GM18867 (cell line): ENCODE measurements around the gene MBD4.
A peak's percentile ranks its signal among the peaks of the same experiment; 100 is the strongest.

ENCODE experiments used
- ATAC-seq: cut with Tn5 transposase; IDR thresholded peaks from one replicate; pipeline ENCODE4 v1.9.1; 2021; ENCODE audit warnings: mild to moderate bottlenecking, moderate library complexity; ENCODE audit not compliant: unreplicated experiment

Gene MBD4

DNA sequence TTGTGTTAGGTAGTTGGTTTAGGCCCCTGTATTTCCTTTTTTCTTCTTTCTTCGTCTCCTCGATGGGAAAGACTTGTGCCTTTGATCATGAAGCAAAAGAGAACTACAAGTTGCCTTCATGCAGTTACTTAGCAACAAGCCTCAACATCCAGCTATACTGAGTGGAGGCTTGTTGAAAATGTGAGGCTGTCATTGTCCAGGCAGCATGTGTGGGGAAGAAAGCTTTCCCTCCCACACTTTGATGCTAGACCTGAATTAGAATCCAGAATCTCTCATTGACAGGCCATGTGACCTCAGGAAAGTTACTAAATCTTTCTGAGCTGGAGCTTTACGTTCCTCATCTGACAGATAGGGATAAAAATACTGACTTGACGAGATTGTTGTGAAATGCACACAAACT, 24.0 kb upstream of the MBD4 start:
- no peak for ATAC-seq

DNA sequence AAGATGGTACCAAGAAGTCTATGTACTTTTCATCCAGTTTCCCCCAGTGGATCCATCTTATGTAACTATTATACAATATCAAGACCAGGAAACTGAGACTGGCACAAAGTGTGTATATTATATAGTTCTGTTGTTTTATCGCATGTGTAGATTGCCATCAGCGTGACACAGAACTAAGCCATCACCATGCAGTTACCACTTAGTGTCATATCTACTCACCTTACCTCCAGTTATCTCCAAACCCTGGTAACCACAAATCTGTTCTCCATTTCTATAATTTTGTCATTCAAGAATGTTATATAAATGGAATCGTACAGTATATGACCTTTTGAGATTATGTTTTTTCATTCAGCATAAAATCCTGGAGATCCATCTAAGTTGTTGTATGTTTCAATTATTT, 23.3 kb upstream of the MBD4 start:
- ATAC-seq, result no peak

DNA sequence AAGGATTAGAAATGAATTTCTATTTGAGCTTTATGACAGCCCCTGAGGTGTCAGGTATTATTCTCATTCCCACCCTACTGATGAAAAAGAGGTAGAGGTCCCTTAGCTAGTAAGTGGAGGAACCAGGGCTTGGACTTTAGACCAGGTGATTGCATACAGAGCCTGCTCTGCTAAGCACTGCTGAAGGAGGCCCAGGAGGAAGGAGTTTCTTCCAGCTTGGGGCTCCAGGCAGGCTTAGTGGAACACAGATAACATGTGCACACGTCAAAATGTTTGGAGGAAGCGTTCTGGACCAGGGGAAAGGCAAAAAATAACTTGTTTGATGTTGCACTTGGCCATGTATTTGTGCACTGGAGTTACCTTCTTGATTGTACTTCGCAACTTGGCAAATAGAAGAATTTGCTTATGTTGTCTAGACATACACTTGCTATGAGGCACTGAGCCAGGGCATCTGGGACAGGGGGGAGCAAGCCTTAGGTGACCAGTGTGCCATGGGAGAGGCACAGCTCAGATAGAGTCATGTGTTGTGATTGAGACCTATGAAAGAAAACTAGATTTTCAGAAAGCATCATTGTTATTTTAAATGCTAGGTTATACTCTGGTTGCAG, 22.7 kb upstream of the MBD4 start:
- ATAC-seq, result no peak

DNA sequence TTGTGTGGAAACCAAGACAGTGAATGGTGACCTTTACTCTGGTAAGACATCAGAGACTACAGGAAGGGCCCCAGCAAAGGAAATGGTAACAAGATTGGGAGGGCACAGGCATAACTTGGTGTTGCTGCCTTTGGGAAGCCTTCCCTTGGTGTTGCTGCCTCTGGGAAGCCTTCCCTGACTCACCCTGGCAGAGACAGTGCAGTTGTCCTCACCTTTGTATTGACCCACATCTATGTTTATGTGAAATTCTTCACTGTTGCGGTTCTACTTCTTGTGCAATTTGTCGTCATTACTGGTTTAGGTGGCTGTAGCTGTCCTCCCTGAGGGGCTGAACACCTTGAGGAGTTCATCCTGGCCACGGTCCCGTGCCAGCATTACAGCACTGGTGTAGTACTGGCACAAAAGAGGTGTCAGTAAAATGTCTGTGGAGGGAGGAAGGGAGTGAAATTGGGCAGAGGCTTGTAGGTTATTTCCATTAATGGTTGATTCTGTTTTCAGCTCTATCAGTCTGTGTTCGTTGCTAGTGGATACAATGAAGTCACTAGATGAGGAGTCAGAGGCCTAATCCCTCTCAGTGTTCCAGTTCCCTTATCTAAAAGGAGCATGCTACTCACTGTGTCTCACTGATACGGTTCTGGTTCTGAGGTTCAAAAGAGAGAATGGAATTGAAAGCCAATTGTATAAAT, 21.9 kb upstream of the MBD4 start:
- ATAC-seq, result no peak

DNA sequence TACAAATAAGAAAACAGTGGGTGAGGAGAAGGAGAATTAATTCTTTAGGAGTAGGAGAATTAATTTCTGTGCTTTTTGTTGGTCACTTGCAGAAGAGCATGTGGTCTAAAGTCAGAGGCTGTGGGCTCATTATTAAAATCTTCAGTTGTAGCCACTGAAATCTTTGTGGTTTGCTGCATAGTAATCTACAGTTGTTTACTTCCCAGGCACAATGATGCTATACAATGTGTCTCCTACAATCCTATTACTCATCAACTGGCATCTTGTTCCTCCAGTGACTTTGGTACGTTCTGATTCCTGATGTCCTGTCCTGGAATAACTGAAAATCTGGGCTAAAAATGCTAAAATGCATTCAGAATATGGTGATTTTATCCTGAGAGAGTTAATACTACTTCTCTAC, 21.3 kb upstream of the MBD4 start:
- ATAC-seq, result peak; percentile 60

DNA sequence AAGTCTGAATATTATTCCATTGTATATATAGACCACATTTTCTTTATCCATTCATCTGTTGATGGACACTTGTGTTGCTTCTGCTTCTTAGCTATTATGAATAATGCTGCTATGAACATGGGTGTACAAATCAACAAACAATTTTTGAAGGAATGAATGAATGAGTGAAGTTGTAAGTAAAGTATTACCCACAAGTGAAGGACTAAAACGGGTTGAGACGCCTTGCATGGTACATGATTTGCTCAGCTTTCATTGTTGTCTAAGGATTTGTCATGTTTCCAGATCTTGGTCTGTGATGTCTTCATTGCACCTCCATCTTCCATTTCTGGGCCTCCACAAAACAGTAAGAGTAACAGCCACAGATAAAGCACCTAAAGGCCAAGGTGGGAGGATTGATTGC, 20.8 kb upstream of the MBD4 start:
- ATAC-seq, result peak; percentile 10

DNA sequence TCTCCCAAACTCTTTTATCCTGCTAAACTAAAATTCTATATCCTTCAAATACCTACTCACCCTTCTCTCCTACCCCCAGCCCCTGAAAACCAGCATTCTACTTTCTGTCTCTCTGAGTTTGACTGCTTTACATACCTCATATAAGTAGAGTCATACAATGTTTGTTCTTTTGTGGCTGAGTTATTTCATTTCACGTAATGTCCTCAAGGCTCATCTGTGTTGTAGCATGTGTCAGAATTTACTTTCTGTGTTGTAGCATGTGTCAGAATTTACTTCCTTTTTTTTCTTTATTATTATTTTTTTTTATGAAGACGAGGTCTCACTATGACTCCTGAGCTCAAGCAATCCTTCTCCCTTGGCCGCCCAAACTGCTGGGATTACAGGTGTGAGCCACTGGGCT, 20.4 kb upstream of the MBD4 start:
- ATAC-seq, result no peak

DNA sequence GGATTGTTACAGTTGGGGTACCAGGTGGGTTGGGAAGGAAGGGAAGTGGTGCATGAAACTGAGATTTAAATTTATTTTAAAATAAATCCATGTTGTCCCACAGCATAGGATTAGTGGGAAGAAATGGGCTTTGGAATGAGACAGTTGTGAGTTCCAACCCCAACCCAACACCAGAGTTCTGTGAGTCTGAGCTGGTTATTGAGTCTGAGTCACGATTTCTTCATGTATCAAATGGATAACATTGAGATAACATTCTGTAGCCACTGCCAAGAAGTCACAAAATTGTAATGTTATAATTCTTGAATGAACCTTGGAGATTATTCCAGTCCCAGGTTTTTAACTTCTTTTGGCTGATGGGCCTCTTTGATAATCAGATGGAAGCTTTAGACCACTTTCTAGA, 14.0 kb upstream of the MBD4 start:
- ATAC-seq, result no peak

DNA sequence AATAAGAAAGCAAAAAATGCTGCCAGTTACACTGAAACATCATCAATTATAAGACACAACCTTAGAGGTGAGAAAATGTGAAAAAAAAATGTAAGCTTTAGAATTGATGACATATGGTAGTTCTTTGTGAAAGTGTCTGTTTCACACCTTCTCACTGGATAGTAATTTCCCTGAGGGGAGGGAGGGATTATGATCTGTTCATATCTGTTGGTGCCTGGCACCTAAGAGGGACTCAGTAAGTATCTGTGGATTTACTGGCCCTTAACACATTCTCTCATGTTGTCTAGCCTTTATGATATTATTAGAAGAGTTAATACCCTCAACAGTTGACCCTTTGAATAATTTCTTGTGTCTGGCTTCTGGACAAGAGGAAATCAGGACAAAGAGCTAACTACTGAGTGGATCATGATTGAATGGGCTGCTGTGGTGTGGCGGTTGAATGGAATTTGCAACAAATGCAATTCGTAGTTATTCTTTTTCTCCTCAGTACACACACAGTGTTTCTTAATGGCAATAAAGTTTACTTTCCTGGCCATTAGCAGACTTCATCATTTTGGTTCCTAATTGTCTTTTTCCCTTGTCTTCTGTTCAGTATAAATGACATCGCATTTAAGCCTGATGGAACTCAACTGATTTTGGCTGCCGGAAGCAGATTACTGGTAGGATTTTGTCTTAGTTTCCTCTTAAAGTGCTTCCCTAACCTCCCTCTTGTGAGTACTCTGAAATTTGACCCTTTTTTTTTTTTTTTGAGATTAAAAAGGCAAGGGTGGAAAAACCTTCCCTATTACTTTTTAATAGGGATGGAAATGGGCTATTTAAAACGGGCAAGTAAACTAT, 9.7 kb upstream of the MBD4 start:
- ATAC-seq, result no peak

DNA sequence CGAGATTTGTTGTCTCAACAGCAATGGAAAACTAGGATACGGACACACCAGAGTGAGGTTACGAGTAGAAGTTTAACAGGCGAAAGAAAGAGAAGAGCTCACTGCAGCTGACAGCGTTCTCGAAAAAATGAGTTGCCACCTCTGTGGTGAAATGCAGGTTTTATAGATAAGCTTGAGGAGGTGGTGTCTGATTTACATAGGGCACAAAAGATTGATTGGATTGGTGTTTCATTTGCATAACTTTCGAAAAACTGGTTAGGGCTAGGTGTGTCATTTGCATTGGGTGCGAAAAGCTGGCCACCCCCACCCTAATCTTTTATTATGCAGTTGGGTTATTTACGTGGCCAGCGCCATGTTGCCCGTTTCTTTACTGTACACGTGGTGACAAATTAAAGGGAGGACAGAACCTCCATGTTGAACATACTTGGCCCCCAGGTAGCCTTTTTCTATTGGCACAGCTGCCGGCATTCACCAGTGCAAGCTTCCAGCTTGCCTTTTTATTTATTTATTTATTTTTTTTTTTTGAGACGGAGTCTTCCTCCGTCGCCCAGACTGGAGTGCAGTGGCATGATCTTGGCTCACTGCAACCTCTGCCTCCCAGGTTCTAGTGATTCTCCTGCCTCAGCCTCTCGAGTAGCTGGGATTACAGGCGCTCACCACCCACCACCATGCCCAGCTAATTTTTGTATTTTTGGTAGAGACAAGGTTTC, 8.6 kb upstream of the MBD4 start:
- no peak for ATAC-seq

DNA sequence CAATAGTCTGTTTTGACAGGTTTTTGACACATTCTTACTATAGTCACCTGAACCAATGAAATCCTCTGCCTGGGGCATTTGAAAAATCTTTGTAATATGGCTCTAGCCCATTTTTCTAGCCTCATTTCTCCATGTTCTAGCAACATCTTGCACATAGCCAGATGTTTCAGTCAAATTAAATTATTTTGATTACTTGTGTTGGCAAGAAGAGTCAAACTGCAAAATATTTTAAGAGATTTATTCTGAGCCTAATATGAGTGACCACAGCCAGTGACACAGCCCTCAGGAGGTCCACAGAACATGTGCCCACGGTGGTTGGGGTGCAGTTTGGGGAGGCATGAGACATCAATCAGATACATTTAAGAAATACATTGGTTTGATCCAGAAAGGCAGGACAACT, 7.2 kb upstream of the MBD4 start:
- no peak for ATAC-seq

DNA sequence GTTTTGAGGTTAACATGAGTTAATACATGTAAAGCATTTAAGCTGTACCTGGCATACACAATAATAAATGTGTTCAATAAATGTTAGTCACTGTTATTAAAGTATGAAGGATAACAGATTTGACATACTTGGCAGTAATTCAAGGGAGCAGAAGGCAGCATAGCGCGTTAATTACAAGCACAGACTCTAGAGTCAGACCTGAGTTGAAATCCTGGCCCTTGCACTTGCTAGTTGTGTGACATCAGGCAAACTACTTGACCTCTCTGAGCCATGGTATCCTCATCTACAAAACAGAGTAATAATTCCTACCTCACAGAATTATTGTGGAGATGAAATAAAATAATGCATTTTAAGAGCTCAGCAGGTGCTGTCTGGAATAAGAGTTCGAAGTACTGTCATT, 5.7 kb upstream of the MBD4 start:
- ATAC-seq, result no peak

DNA sequence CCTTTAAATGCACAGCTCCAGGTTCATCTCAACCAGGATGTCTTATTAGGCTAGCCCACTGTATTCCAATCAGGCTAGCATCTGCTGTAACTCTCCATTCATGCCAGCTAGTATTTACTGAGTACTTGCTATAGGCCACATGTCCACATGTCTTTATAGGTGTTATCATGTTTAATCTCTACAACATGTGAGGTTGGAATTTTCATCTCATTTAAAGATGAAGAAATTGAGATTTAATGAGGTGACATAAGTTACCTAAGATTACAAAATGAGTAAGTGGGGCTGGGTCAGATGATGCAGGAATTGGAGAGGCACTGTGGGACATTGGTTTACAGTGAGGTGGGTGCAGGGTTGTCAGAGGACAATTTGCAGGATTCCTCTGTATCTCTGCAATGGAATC, 3.2 kb upstream of the MBD4 start:
- ATAC-seq, result no peak

DNA sequence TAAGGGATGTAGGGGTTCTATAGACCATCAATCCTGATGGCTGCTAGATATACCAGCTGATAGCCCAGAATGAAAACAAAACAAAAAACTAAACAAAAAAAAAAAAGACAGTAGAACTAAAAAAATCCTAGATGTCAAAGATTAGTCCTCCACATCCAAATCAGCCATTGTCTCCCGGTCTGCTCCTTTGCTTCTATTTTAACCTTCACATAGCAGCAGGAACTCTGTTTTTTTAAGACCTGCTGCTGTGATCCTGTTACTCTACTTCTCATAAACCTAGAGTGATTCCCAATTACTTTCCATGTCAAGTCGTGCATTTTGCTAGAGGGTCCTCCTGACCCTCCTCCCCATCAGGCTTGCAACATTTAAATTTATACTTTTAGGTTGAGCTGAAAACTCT, 2.7 kb upstream of the MBD4 start:
- no peak for ATAC-seq

DNA sequence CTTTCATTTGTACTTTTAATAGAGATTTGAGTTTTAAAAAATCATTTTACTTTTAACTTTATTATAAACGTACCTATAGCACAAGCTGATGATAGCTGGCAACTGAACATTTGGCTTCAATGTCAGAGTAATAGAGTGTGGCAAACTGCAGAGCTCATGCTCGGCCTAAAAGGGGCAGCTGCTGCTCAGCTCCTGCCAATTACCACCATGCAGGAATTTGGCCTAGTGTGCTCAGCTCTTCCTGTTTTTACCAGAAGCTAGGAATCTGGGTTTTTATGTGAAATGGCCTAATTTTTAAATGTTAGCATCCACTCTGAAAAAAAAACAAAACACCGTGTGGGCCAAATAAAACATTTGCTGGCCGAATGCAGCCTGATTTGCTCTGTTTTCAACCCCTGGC, 2.0 kb upstream of the MBD4 start:
- no peak for ATAC-seq

DNA sequence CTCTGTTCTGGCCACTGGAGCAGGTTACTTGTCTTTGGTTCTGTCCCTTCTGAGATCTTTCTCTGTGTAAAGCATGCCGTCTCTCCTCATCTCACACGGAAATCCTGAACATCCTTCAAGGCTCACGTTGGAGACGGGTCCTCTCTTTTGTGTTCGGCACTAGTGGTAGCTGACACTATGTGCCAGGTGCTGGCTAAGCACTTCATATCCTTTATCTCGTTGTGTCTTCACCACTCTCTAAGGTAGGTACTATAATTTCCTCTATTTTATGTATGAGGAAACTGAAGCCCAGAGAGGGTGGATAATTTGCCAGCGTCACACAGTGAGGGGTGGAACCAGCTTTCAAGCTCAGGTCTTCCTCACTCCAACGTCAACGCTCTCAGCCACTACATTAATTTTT, 1.5 kb upstream of the MBD4 start:
- no peak for ATAC-seq

DNA sequence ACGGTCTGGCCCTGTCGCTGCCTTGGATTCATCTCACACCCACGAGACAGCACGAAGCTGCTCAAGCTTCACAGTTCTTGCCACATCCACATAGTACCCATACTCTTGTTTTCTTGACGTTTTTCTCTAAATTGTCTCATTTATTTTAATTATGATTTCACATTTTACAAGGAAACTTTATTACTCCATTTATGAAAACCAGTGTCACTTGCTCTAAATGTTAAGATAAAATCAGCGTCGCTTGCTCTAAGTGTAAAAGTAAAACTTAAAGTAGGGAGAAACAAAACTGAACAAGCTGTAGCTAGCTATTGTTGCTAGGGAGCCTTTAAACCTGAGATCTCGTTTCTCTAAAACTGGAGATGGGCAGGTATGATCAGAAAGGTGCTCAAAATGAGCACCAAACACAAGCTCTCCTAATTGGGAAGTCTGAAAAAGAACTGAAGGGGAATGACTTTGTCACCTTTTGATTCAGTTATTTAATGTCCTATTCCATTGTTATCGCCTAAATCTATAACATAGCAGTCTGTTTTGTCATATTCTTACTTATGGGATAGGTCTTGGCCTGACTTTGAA, 956 bp upstream of the MBD4 start:
- no peak for ATAC-seq

DNA sequence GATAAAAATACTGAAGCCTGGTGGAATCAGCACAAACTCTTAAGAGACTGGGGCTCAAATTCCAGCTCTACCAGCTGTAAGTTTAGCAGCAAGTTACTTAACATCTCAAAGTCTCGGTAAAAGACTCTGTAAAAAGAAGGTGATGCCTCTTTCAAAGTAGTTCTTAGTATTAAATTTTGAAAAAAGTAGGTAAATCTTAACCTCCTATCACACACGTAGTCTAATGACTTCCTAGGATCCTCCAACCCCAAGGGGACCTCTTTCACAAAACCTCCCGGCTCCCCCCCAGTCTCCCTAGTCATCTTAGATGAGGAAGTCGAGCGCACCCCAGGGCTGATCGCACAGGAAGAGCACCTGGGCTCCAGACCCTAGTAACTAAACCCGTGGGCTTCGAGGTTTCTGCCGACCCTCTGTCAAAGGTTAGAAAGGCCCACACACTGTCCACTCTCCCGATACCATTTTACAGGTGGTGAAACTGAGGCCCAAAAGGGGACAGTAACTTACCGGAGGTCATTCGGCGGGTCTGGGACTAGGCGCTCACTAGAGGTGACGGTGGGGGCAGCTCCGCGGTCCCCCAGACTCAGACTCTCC, 427 bp downstream of the MBD4 start:
- ATAC-seq, result peak; percentile 13

DNA sequence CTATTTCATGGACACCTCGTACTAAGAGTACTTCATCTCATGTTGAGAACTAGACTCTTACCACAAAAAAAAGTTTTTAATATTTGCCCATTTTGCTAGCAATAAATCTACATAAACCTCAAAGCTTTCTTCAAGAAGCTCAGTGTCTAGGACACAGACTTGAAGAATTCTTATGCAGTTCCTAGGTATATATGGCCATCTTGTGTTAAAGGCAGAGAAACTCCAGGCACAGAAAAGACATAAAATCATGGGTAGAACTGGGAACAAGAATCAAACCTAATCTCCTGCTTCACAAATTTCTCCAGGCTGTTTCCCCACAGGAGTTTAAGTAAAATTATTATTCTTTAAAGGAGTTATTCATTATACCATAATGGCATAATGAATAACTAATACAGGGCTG, 4.4 kb downstream of the MBD4 start:
- ATAC-seq, result no peak

DNA sequence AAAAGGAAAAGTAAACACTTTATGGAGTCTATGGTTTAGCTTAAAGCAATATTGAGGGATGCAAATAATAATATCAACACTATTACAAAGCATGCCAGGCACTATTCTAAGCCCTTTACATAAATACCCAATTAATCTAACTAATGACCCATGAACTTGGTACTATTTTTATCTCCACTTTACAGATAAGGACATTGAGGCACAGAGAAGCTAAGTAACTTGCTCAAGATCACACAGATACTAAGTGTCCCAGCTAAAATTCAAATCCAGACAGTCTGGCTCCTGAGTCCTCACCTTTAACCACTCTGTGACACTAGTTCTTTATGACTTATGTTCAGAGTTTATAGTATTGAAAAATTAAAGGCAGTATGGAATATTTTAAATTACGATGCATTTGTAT, 5.6 kb downstream of the MBD4 start:
- no peak for ATAC-seq

DNA sequence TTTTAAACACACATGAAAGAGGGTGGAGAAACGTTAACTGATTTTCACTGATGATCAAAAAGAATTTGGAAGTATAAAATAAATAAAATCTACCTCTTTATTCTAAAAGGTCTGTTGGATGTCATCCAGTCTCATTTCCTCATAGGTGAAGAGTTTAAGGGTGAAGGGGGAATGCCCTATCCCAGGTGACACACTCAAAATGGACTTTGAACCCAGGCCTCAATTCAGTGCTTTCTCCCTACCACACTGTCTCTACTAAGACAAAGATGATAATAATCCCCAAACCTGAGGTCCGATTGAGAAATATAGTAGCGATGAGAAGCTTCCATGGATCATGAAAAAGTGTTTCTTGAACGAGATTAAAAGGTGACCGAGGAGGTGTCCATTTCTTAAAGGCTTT, 6.2 kb downstream of the MBD4 start:
- ATAC-seq, result no peak
